ENCODE data around the gene SYT8.

- TF ChIP-seq ELF4 (IDR thresholded peaks at IDR 0.05) (no peak), FOXM1 (IDR thresholded peaks at IDR 0.05; ENCODE audit: borderline replicate concordance) (no peak), BHLHE40 (IDR thresholded peaks at IDR 0.05; ENCODE audit: borderline replicate concordance) (no peak), NFRKB (IDR thresholded peaks at IDR 0.05) (no peak), TARDBP (IDR thresholded peaks at IDR 0.05) (no peak), ZNF384 (IDR thresholded peaks at IDR 0.05) (no peak), HDGF (IDR thresholded peaks at IDR 0.05; ENCODE audit: borderline replicate concordance) (no peak), SP1 (IDR thresholded peaks at IDR 0.05) (no peak), FOXA1 (IDR thresholded peaks at IDR 0.05) (no peak), FOXK2 (IDR thresholded peaks at IDR 0.05) (no peak), CTBP1 (IDR thresholded peaks at IDR 0.05; ENCODE audit: borderline replicate concordance) (no peak), LEF1 (IDR thresholded peaks at IDR 0.05; ENCODE audit: borderline replicate concordance) (no peak), SUZ12 (IDR thresholded peaks at IDR 0.05) (no peak)
Measured at GRCh38 chr11:1860108-1860507, 25.3 kb downstream of the SYT8 start.
